Esophagus squamous epithelium (tissue), 4 donors: ENCODE data around the gene DNASE1L3.

ENCODE experiments used
- POLR2A ChIP-seq, 4 donors: fragments of 450-650 bp; IDR thresholded peaks; one replicate each; pipeline ENCODE4 v1.6.1; 2017; ENCODE audit warnings: antibody characterized with exemption in 4 of 4, mild to moderate bottlenecking in 4 of 4, moderate library complexity in 3 of 4
- TF ChIP-seq, protein P1 (sequence below), 6 experiments: fragments of 450-650 bp in 4 of 6; fragments of 200-600 bp in 2 of 6; sonication (generic) in 2 of 6; IDR thresholded peaks; one replicate each; pipeline ENCODE4 v1.5.1; 2016 to 2019; ENCODE audit warnings: antibody characterized with exemption in 6 of 6, mild to moderate bottlenecking in 4 of 6, moderate library complexity in 4 of 6

DNA sequence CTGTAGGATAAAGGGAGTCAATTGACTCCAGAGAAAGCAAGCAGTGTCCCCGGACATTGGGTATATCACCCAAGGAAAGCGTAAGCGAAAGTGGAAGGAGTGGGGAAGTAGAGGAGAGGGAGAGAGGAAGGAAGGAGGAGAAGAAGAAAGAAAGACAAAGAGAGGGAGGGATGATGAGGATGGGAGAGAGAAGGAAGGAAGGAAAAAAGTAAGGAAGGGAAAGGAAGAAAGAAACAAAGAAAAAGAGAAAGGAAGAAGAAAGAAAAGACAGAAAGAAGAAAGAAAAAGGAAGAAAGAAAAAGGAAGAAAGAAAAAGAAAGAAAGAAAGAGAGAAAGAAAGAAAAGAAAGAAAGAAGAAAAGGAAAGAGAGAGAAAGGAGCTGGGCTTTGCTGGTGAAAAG lies 839 bp downstream of the DNASE1L3 start:
- TF ChIP-seq, protein P1, sequence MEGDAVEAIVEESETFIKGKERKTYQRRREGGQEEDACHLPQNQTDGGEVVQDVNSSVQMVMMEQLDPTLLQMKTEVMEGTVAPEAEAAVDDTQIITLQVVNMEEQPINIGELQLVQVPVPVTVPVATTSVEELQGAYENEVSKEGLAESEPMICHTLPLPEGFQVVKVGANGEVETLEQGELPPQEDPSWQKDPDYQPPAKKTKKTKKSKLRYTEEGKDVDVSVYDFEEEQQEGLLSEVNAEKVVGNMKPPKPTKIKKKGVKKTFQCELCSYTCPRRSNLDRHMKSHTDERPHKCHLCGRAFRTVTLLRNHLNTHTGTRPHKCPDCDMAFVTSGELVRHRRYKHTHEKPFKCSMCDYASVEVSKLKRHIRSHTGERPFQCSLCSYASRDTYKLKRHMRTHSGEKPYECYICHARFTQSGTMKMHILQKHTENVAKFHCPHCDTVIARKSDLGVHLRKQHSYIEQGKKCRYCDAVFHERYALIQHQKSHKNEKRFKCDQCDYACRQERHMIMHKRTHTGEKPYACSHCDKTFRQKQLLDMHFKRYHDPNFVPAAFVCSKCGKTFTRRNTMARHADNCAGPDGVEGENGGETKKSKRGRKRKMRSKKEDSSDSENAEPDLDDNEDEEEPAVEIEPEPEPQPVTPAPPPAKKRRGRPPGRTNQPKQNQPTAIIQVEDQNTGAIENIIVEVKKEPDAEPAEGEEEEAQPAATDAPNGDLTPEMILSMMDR (IDR thresholded peaks at IDR 0.05) = no peak
- no peak for TF ChIP-seq POLR2A (IDR thresholded peaks at IDR 0.05)
